ENCODE data around the gene ZSWIM4. TPM values are rescaled to one million over a fixed set of nuclear protein-coding genes. Genes with fewer than 3 reads are reported as not detected.

Gene ZSWIM4
- total and polyA plus RNA-seq, 7 donors, result 0.77 to 7.8 (median 3.7) TPM

DNA sequence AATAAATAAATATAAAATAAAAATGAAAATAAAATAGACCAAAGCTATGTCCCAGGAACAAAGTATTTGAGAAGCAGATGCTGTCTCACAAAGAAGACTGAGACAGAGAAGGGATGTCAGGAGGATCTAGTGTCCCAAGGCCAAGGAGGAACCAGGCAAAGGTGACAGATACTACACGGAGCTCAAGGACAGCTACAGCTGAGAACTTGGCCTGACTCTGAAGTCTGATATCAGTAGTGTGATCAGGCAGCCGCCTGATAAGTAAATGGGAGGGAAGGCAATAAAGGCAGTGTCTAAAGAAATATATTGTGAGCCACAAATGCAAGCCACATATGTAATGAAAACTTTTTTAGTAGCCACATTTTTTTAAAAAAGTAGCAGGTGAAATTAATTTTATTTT, 61.3 kb downstream of the ZSWIM4 start:
- Histone ChIP-seq H3K4me1 (peaks cover 9% of the 10 kb centered on the region), H3K4me3 (no peak overlapping the region), H3K36me3 (ENCODE audit: insufficient read depth in 1 of 2, low read depth in 1 of 2) (no peaks in the 10 kb centered on the region), H3K27me3 (ENCODE audit: insufficient read depth in 3 of 3, low read length in 2 of 3) (no peaks in the 10 kb centered on the region), H3K9me3 (no peaks in the 10 kb centered on the region), H3K27ac (no peak overlapping the region)
- intact Hi-C loops (cut with DNase I), result no loop called here
- 57 to 69% (median 67%) methylated on average over 2 of the region's 2 CpGs for WGBS, 3 donors
- no peak for DNase-seq
- TF ChIP-seq, protein P1, sequence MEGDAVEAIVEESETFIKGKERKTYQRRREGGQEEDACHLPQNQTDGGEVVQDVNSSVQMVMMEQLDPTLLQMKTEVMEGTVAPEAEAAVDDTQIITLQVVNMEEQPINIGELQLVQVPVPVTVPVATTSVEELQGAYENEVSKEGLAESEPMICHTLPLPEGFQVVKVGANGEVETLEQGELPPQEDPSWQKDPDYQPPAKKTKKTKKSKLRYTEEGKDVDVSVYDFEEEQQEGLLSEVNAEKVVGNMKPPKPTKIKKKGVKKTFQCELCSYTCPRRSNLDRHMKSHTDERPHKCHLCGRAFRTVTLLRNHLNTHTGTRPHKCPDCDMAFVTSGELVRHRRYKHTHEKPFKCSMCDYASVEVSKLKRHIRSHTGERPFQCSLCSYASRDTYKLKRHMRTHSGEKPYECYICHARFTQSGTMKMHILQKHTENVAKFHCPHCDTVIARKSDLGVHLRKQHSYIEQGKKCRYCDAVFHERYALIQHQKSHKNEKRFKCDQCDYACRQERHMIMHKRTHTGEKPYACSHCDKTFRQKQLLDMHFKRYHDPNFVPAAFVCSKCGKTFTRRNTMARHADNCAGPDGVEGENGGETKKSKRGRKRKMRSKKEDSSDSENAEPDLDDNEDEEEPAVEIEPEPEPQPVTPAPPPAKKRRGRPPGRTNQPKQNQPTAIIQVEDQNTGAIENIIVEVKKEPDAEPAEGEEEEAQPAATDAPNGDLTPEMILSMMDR (IDR thresholded peaks at IDR 0.05), result no peak
- no peak for ATAC-seq

DNA sequence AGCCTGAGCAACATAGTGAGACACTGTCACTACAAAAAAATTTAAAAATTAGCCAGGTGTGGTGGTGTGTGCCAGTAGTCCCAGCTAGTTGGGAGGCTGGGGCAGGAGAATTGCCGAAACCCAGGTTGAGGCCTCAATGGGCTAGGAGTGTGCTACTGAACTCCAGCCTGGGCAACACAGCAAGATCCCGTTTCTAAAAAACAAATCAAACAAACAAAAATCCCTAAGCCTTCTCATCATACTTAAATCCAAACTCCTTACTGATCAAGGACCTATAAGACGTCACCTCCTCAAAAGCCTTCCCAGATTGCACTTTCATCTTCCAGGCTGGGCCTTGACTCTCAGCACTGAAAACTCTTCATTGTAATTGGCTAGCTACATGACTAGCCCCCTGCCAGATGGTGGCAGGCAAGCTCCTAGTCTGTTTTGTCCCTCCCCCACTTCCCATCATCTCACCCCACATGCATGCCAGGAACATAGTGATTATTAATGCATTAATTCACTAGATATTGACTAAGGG, 64.2 kb downstream of the ZSWIM4 start:
- WGBS, 3 donors, result 93 to 98% (median 97%) methylated on average over 3 of the region's 3 CpGs
- DNase-seq, result no peak
- Histone ChIP-seq H3K36me3 (ENCODE audit: insufficient read depth in 1 of 2, low read depth in 1 of 2) (no peaks in the 10 kb centered on the region), H3K9me3 (no peaks in the 10 kb centered on the region), H3K4me3 (no peak overlapping the region), H3K4me1 (peaks cover 8% of the 10 kb centered on the region), H3K27ac (no peak overlapping the region), H3K27me3 (ENCODE audit: insufficient read depth in 3 of 3, low read length in 2 of 3) (peaks cover 0 to 4% (median 0%) of the 10 kb centered on the region in 3 donors)
- intact Hi-C loops (cut with DNase I), result no loop called here
- no peak for ATAC-seq
- TF ChIP-seq, protein P1 (IDR thresholded peaks at IDR 0.05), result no peak

DNA sequence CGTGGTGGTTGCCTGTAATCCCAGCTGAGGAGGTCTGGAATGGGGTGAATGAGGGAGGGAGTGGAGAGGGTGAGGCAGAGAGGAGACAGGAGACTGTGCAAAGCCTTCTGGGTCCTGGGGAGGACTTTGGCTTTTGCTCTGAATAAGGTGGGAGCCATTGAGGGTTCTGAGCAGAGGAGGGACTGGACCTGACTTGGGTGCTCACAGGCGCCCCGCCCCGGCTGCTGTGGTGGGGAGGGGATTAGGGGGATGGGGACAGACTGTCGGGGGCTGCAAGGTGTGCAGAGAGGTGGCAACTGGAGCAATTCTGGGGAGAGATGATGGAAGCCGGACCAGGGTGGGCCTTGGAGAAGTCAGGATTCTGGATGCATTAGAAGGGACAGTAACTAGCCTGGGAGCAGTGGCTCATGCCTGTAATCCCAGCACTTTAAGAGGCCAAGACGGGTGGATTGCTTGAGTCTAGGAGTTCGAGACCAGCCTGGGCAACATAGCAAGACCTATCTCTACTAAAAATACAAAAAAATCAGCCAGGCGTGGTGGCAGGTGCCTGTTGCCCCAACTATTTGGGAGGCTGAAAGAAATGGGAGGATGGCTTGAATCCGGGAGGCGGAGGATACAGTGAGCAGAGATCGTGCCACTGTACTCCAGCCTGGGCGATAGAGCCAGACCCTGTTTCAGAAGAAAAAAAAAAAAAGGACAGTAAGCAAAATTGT, 65.6 kb downstream of the ZSWIM4 start:
- WGBS, 3 donors, result 73 to 85% (median 73%) methylated on average over 13 of the region's 13 CpGs
- ATAC-seq (no peak), DNase-seq (peak in 1 of 2 donors; percentile 46)
- Histone ChIP-seq H3K9me3 (no peaks in the 10 kb centered on the region), H3K36me3 (ENCODE audit: insufficient read depth in 1 of 2, low read depth in 1 of 2) (no peaks in the 10 kb centered on the region), H3K4me1 (peaks cover 8% of the 10 kb centered on the region), H3K27me3 (ENCODE audit: insufficient read depth in 3 of 3, low read length in 2 of 3) (peaks cover 0 to 13% (median 0%) of the 10 kb centered on the region in 3 donors), H3K27ac (peak overlapping the region; percentile 78), H3K4me3 (peak overlapping the region; percentile 63)
- intact Hi-C loops (cut with DNase I), result loop anchor here in 1 of 2 donors (5.0 kb wide), 2 partner anchors 264 to 584 kb away; no protein-coding TSS in a partner anchor
- TF ChIP-seq, protein P1 (IDR thresholded peaks at IDR 0.05), result no peak

DNA sequence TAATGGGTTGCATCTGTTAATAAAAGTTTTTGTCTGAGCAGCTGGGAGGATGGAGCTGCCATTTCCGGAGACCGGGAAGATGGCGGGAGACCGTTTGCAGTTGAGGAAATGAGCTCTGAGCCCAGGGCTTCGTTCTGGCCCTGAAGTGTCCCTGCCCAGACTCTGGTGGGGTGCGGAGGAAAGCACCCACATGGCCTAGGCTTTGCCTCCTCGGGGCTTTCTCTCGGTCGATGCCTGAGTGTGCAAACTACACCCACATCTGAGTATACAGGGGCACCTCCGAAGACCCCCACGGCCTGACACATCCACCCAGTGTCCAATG, 66.1 kb downstream of the ZSWIM4 start:
- TF ChIP-seq, protein P1 (IDR thresholded peaks at IDR 0.05), result no peak
- ATAC-seq (peak in 3 of 4 donors; percentile 1 to 12 (median 12)), DNase-seq (peak in 1 of 2 donors; percentile 54)
- intact Hi-C loops (cut with DNase I), result loop anchor here in 1 of 2 donors (5.0 kb wide), 2 partner anchors 264 to 584 kb away; no protein-coding TSS in a partner anchor
- peak overlapping the region; percentile 78 for H3K27ac ChIP-seq
- no peaks in the 10 kb centered on the region for H3K36me3 ChIP-seq (ENCODE audit: insufficient read depth in 1 of 2, low read depth in 1 of 2)
- peaks cover 11% of the 10 kb centered on the region for H3K4me1 ChIP-seq
- H3K27me3 ChIP-seq (ENCODE audit: insufficient read depth in 3 of 3, low read length in 2 of 3), result peaks cover 0 to 18% (median 0%) of the 10 kb centered on the region in 3 donors
- no peaks in the 10 kb centered on the region for H3K9me3 ChIP-seq
- WGBS, 3 donors, result 16 to 43% (median 24%) methylated on average over 11 of the region's 11 CpGs
- H3K4me3 ChIP-seq, result peak overlapping the region; percentile 63
